Measurements from ENCODE around the gene STAC3.

DNA sequence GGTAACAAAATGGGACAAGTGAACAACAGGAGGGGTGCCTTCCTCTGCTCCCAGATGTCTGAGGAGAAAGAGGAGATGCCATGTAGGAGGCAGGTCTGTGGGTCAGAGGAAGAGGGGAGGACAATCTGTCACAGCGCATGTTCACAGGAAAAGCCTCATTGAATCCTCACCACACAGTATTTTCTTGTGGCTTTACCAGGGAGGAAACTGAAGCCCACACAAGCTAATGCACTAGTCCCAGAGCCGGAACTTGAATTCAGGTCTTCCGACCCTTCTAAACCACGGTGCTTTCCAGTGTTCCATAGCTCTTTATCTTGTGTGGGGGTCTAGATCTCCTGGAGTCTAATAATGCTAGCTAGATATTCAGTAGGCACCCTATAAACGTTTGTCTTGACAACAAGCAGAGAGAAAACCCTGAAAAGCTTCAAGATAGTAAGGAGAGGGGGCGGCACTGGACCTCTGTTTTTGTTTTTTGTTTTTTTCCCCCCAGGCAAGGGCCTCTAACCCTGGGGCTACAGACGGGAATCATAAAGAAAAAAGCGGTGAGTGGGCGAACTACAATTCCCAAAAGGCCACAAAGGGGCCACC lies 21.8 kb downstream of the STAC3 start:
- TF ChIP-seq POLR2A (IDR thresholded peaks at IDR 0.05) (no peak), CTCF (IDR thresholded peaks at IDR 0.05) (peak in 3 of 4 experiments; percentile 3 to 57 (median 24)), POLR2AphosphoS5 (IDR thresholded peaks at IDR 0.05) (no peak)

Data from sigmoid colon (tissue), 4 donors.